B cell (primary cell): Measurements from ENCODE around the gene TBCEL.

ENCODE experiments used
- EZH2 ChIP-seq: IDR thresholded peaks from 2 replicates; pipeline ENCODE4 v1.6.1; 2012; ENCODE audit warnings: borderline replicate concordance, low read depth, mild to moderate bottlenecking, moderate library complexity, low read length; ENCODE audit not compliant: insufficient read depth, poor library complexity, severe bottlenecking
- TF ChIP-seq, protein P1 (sequence below): fragments of 200-600 bp; IDR thresholded peaks from one replicate; pipeline ENCODE4 v1.8.0; 2022; ENCODE audit warnings: antibody characterized with exemption, mild to moderate bottlenecking

DNA sequence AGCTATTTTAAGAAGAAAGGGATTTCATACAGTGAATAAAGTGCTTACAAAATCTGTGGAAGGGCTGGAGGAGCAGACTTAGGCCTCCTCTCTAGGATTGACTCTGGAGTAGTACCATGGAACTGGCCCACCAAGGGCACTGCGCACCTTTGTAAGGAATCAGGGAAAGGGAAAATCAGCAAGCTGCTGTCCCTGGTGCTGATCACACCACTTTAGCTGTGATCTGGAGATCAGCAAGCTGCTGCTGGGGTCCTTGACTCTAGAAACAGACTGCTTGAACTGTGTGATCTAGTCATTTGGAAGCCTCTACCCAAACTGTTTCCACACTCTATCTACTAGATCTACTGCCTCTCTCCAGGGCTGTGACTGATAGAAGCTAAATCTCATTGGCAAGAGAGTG lies 58.8 kb downstream of the TBCEL start:
- TF ChIP-seq, protein P1, sequence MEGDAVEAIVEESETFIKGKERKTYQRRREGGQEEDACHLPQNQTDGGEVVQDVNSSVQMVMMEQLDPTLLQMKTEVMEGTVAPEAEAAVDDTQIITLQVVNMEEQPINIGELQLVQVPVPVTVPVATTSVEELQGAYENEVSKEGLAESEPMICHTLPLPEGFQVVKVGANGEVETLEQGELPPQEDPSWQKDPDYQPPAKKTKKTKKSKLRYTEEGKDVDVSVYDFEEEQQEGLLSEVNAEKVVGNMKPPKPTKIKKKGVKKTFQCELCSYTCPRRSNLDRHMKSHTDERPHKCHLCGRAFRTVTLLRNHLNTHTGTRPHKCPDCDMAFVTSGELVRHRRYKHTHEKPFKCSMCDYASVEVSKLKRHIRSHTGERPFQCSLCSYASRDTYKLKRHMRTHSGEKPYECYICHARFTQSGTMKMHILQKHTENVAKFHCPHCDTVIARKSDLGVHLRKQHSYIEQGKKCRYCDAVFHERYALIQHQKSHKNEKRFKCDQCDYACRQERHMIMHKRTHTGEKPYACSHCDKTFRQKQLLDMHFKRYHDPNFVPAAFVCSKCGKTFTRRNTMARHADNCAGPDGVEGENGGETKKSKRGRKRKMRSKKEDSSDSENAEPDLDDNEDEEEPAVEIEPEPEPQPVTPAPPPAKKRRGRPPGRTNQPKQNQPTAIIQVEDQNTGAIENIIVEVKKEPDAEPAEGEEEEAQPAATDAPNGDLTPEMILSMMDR = no peak
- TF ChIP-seq EZH2 = no peak
